GM18499 (cell line): ENCODE data around the gene SHROOM3.

ENCODE experiments used
- ATAC-seq: cut with Tn5 transposase; IDR thresholded peaks from one replicate; pipeline ENCODE4 v1.9.1; 2021; ENCODE audit warnings: moderate number of reproducible peaks; ENCODE audit not compliant: insufficient read depth, unreplicated experiment

SHROOM3 gene

DNA sequence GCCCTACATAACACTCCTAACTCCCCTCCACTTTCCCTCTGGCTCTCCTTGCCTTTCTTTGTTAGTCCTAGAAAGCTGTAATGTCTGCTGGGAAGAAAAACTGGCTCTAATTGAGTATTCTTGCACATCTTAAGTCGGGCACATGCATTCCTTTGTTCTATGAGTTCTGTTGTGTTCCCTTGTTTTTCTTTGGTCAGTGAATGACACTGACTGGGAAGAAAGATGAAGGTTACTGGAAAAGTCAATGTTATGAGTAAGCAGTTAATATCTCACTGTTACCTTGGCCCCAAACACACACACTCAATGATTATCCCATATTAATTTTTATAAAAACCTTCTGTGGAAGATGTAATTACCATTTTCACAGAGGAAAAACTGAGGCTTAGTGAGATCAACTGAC is 247.0 kb downstream of the SHROOM3 start:
- ATAC-seq: no peak

DNA sequence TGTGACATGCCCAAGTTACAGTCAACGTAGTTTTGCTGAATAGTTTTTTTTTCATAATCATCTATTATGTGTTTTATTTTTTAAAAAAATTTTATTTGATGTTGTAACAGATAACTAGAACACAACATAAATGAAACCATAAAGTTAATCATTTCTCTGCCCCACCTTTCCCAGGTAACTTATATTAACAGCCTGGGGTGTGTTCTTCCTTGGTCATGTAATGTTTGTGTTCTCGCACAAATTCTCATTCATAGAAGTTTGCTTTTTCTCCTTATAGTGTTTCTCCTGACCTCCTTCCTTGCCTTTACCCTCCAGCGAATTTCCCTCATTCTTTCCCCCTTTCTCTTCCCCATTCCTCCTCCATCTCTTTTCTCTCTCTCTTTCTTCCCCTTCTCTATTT is 248.1 kb downstream of the SHROOM3 start:
- no peak for ATAC-seq

DNA sequence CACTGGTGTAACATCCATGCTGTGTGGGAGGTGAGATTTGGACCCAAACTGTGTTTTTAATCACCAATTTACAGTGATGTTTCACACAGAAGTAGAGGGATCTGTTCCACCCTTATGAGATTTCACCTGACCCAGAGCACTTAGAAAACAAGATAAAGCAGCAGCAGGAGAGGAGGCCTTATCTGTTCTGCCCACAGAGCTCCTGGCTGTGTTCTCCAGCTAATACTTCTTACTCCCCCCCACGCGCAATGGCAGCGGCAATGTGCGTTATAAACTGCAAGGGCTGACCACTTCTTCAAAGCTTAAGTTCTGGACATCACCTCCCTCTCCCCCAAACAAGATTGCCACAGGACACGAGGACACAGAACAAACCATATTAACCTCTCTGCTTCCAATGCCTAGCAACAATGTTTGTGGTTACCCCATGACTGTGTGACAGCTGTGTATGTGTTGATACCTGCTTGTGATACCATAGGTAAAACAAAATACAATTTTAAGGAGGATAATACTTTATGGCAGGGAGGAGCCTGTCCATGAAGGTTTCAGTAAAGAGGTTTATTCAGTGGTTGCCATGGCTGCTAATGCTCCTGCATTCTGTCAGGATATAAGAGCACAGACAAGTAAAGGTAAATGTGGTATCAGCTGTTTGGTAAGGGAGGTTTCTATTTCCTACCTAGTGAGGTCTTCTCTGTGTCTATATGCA is 252.9 kb downstream of the SHROOM3 start:
- no peak for ATAC-seq

DNA sequence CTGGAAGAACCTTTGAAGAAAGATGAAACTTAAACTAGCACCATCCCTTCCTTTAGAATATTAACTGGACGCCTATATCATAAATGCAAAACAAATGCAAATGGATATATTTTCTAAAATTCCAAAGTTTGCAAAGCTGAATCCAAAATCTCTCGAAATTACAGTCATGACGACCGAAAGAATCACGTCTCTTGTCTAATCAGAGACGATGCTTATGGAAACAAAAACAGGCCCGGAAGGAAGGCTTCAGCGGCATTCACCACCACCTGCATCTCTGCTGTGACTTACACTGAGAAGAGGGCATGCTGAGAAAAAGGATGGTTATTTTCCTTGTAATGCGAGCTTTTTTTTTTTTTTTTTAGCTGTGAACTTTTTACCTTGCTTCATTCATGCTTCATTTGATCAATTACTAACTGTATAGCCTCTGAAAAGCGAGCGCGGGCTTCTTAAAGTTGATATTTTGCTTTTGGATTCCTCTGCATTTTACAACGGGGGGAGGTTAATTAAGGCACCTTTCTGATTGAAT is 253.7 kb downstream of the SHROOM3 start:
- ATAC-seq: no peak

DNA sequence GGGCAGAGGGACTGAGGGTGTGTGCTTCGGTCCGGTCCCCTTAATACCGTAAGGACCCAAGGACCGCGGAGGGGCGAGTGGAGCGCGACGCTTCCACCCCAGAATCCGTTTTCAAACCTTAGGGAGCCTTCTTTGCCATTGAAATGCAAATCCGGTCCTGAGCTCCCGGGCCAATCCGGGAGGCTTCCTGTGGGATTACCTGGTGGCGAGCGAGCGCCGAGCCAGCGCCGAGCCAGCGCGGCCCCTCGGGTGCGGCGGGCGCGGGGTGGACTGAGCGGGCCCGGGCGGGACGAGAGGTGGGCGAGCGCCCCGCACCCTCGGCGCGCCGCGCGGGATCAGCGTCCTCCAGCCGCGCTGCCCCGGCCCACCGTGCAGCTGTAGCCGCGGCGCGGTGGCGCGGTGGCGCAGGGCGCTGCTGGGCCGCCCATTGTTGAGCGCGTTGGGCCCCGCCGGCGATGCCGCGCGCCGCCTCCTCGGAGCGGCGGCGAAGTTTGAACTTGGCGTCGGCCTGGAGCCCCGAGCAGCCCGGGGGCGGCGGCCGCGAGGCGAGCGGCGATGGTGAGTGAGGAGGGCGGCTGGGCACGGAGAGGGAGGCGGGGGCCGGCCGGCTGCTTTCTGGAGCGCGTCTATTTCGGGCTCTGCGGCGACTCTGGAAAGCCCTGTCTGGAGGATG is 254.3 kb downstream of the SHROOM3 start:
- no peak for ATAC-seq

DNA sequence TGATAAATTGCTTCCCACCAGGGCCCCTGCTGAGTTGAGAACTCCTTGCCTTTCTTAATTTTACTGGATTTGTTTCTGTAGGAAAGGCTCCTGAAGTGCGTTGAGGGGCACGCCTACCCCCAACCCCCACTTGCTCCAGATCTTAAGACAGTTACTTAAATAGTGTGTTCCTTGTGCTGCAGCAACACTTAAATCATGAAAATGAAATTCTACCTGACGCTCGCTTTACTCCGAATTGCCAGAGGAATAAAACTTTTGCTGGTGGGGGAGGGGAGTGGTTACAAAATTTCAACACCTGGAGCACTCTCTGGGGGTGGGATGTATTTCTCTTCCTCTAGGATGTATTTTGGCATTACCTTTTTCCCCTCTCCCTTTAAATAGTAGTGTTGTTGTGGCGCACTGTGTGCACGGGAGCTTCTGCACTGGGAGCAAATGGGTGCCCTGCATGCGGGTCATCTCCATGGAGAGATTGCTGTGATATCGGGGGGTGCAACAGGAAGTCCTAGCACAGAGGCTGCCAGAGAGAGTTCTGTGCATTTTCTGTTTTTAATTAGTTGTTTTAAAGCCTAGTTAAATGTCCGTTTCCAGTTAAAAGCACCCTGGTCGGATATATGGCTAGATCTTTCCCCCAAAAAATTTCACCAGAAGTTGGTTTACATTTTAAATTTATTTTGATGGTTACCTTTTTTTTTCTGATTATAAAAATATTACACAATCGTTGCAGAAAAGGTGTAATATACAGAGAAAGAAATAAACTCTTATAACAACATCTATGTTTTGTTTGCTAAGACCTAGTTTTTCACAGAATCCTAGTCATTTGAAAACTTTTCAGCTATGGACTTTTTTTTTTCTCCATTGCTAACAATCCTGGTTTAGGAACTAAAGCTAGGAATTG is 255.2 kb downstream of the SHROOM3 start:
- no peak for ATAC-seq

DNA sequence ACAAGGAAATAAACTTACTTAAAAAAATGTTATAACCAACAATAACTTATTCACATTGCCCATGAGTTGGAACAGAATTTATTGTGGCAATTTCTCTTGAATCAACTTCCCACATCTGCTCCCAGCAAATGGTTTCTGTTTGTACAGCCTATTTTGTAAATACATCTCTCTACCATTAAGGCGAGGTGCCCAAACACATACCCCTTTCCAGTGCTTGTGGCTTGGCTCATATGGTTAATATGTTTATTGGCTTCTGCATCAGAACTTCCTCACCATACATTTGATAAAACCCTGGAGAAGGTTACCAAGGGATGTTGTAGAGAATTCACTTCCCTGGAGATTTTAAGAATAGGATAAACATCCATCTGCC is 255.9 kb downstream of the SHROOM3 start:
- no peak for ATAC-seq

- ATAC-seq: no peak
Measured at GRCh38 chr4:76691807-76692582, 257.0 kb downstream of the SHROOM3 start.

DNA sequence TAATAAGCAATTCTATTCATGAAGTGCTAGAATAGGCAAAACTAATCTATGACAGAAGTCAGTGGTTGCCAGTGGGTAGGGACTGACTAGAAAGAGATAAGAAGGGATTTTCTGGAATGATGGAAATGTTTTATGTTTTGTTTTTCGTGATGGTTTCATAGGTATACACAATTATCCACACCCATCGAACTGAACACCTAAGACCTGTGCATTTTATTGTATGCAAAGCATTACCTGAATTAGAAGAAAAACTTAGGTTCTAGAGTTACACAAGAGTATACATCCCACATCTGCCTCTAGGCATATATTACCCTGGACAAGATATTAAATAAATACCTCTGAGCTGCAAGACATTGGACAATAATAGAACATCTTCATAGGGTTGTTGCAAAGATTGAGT is 257.7 kb downstream of the SHROOM3 start:
- no peak for ATAC-seq

DNA sequence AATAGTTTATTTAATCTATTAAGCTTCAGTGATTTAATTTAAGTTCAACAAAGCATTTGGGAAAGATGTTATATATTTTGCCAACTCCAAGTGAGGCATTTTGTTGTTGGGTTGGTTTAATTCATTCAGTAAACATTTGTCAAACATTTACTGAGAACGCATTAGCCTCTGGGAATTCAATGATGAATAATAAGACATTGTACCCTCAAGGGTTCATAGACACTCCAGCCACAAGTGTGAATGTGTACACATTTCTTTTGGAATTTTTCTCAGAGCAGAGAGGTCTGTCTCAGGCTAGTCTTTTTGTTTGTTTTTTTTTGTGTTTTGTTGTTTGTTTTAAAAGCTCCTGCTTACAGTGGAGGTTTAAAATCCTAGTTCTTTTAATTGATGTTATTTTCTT is 259.0 kb downstream of the SHROOM3 start:
- no peak for ATAC-seq

- ATAC-seq: no peak
Measured at GRCh38 chr4:76696109-76696508, 261.1 kb downstream of the SHROOM3 start.

DNA sequence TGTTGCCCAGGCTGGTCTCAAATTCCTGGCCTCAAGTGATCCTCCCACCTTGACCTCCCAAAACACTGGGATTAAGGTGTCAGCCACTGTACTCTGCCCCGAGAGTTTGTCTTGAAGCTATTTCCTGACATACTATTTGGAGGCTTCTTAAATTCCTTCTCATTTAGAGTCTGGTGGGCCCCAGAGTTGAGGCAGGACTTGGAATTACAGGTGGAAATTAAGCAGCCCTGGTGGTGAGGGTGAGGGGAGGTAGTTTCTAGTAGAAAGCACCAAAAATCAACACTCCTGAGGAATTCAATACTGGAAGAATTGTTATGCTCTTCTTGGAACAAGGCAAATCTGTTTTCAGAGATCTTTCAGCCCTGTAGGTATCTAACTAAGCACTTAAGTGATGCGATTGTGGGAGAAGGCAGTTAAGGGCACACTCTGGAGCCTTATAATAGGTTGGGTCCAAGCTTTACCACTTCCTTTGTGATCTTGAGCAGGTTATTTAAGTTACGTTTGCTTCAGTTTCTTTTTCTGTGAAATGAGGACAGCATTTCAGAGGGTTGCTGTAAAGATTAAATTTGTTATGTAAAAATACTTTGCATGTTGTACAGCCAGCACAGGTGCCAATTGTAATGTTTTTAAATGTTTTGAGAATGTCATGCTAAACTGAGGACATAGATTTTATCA is 262.2 kb downstream of the SHROOM3 start:
- peak; percentile 67 for ATAC-seq

DNA sequence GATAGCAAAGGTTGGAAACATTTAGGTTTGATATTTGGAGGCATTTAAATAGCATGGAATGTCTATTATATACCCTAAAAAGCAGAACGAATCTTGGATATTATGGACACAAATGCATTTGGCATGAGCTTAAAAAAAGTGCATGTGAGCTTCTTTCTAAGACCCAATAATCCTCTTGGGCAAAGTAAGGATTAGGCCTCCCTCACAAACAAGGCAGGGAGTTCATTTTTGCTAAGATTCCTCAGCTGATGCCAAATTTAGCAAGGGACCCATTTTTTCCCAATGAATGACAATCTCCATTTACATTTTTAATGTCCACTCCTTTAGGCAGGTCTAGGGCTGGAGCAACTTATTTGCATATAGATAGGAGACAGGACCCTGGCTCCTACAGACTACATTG is 263.1 kb downstream of the SHROOM3 start:
- no peak for ATAC-seq

- no peak for ATAC-seq
Measured at GRCh38 chr4:76699751-76700310, 264.8 kb downstream of the SHROOM3 start.

DNA sequence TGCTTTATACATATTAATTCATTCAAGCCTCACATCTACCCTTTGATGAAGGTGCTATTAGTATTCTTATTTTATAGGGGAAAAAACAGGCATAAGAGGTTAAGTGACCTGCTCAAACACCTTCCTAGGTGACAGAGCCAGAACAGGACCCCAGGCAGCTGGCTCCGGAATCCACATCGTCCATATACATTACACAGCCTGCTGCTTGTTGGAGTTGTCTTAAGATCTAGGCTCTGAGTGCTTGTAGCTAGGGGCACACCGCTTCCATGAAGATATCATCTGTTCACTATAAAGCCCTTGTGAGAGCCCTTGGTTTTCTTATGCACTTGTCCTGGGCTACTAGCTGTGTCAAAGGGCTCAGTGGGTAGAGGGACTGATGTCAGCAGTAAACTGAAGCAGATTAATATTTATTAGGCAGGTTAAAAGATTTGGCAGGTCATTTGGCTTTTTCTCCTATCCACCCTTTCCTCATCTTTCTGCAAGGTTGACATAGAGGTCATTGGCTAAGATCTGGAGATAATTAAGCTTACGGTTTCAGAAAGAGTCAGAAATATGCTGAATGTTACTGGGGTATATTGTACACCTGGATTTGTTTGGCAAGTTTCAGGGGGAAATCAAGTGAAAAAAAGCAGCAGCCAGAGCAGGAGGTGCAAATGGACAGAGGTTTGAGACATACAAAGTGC is 267.6 kb downstream of the SHROOM3 start:
- no peak for ATAC-seq

DNA sequence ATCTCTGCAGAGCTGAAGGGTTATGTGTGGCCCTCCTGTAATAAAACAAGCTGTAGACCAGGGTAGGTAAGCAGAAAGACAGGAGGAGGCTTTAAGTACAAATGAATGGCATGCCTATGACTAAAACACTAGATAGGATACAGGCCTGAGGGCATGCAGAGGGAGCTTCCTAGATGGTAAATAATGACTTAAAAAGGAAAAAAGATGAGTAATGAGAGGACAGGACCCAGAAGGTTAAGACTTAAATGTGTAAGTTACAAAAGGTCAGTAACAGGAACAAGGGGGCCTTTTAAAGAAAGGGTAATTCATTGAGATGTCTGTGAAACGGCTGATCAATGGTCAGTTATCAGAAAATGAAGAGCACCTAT is 268.1 kb downstream of the SHROOM3 start:
- ATAC-seq: no peak

DNA sequence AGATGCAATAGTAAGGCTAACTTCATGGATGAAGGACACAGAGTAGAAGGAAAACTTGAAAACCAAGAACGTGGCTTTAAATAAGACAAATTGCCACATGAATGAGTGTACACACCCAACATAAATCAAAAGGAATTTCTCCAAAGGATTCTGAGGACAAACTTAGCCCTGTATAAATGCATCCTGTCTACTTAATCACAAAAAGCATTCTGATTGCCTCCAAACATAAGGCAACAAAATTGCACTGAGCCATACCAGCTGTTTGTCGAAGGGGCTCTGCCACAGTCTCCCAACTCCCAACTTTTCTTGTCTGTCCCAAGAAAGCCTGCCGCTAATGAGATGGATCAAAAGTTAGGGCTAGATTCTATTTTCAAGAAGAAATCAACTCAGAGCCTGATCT is 268.6 kb downstream of the SHROOM3 start:
- ATAC-seq: no peak

DNA sequence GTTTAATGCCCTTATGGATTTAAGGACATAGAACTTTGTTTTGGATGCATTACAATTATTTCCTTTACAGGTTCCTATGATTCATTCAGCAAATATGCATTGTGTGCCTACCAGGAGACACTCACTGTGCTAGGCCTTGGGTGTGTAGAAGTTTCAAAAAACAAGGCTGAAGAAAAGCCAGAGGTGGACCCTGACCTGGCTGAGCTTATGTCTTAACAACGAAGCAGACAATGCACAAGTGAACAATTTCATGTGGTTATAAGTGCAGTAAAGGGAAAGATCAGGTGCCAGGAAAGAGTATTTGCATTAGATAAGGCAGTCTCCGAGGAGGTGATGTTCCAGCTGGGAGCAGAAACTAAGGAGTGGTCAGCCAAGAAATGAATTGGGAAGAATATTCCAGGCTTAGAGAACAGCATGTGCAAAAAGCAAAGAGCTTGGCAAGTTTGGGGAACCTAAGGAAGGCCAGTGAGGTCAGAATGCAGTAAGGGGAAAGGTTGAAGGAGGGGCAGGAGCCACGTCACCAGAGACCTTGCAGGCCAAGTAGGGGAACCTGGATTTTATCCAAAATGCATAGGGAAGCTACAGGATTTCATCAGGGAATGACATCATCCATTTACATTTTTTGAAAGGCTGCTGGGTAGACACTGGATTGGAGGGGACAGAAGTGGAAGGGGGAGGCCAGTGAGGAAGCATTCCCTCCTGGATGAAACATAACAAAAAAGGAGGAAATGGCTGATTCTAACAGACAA is 269.3 kb downstream of the SHROOM3 start:
- no peak for ATAC-seq
